Measurements from ENCODE around the gene PDCL3. TPM values are rescaled to one million over a fixed set of nuclear protein-coding genes. Genes with fewer than 3 reads are reported as not detected.

Gene PDCL3
- total RNA-seq, 1 experiment from 2014 or later = 22.1 TPM

- H3K9me3 Mint-ChIP-seq = peaks cover 27% of the 10 kb centered on the region
- no peaks in the 10 kb centered on the region for H3K4me1 Mint-ChIP-seq
- DNase-seq (ENCODE audit: low spot score) (no peak), ATAC-seq (no peak)
- TF ChIP-seq ARID4B (CRISPR knock-in tag; IDR thresholded peaks at IDR 0.05; ENCODE audit: borderline replicate concordance) = no peak
- TF ChIP-seq, protein P1, sequence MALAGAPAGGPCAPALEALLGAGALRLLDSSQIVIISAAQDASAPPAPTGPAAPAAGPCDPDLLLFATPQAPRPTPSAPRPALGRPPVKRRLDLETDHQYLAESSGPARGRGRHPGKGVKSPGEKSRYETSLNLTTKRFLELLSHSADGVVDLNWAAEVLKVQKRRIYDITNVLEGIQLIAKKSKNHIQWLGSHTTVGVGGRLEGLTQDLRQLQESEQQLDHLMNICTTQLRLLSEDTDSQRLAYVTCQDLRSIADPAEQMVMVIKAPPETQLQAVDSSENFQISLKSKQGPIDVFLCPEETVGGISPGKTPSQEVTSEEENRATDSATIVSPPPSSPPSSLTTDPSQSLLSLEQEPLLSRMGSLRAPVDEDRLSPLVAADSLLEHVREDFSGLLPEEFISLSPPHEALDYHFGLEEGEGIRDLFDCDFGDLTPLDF (CRISPR knock-in tag; IDR thresholded peaks at IDR 0.05) = no peak
- H3K36me3 Mint-ChIP-seq = no peaks in the 10 kb centered on the region
- no peak overlapping the region for H3K27ac Mint-ChIP-seq
- no peaks in the 10 kb centered on the region; the same call in 1 of the 2 replicates for H3K27me3 Mint-ChIP-seq (ENCODE audit: low read depth)
- H3K4me3 Mint-ChIP-seq = no peak overlapping the region
- ChIA-PET CTCF (interaction anchor here (0.8 kb wide), 1 partner anchor 113 kb away, joined by 3 read pairs; no protein-coding TSS in a partner anchor), POLR2A (no interaction called here)
These were observed 54.1 kb downstream of the PDCL3 start for GRCh38 chr2:100616841-100617390.

GRCh38 chr2:100619951-100620350 is 57.2 kb downstream of the PDCL3 start:
- H3K4me1 Mint-ChIP-seq = no peaks in the 10 kb centered on the region
- H3K4me3 Mint-ChIP-seq = no peak overlapping the region
- no peak for DNase-seq (ENCODE audit: low spot score)
- no peak overlapping the region for H3K27ac Mint-ChIP-seq
- ATAC-seq = no peak
- CTCF ChIA-PET = interaction anchor here (1.0 kb wide), 1 partner anchor 110 kb away, joined by 3 read pairs; no protein-coding TSS in a partner anchor
- TF ChIP-seq ZNF512 (CRISPR knock-in tag; IDR thresholded peaks at IDR 0.05; ENCODE audit: borderline replicate concordance) = no peak
- no peak for TF ChIP-seq ZBTB43 (CRISPR knock-in tag; IDR thresholded peaks at IDR 0.05)
- no peak for TF ChIP-seq FOXJ3 (CRISPR knock-in tag; IDR thresholded peaks at IDR 0.05; ENCODE audit: borderline replicate concordance)
- no peak for TF ChIP-seq FOXP1 (CRISPR knock-in tag; IDR thresholded peaks at IDR 0.05; ENCODE audit: borderline replicate concordance)
- no peak for TF ChIP-seq HMGA2 (CRISPR knock-in tag; IDR thresholded peaks at IDR 0.05)
- no peak for TF ChIP-seq PRDM15 (CRISPR knock-in tag; IDR thresholded peaks at IDR 0.05)
- no peak for TF ChIP-seq ZNF138 (CRISPR knock-in tag; conservative IDR thresholded peaks at IDR 0.05)
- no peak for TF ChIP-seq ZNF263 (CRISPR knock-in tag; IDR thresholded peaks at IDR 0.05; ENCODE audit: low read depth)
- TF ChIP-seq, protein P2, sequence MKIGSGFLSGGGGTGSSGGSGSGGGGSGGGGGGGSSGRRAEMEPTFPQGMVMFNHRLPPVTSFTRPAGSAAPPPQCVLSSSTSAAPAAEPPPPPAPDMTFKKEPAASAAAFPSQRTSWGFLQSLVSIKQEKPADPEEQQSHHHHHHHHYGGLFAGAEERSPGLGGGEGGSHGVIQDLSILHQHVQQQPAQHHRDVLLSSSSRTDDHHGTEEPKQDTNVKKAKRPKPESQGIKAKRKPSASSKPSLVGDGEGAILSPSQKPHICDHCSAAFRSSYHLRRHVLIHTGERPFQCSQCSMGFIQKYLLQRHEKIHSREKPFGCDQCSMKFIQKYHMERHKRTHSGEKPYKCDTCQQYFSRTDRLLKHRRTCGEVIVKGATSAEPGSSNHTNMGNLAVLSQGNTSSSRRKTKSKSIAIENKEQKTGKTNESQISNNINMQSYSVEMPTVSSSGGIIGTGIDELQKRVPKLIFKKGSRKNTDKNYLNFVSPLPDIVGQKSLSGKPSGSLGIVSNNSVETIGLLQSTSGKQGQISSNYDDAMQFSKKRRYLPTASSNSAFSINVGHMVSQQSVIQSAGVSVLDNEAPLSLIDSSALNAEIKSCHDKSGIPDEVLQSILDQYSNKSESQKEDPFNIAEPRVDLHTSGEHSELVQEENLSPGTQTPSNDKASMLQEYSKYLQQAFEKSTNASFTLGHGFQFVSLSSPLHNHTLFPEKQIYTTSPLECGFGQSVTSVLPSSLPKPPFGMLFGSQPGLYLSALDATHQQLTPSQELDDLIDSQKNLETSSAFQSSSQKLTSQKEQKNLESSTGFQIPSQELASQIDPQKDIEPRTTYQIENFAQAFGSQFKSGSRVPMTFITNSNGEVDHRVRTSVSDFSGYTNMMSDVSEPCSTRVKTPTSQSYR (CRISPR knock-in tag; IDR thresholded peaks at IDR 0.05) = no peak
- H3K27me3 Mint-ChIP-seq (ENCODE audit: low read depth) = no peaks in the 10 kb centered on the region; the same call in 1 of the 2 replicates
- peaks cover 36% of the 10 kb centered on the region for H3K9me3 Mint-ChIP-seq
- POLR2A ChIA-PET = no interaction called here
- no peaks in the 10 kb centered on the region for H3K36me3 Mint-ChIP-seq
